Measurements from ENCODE around the gene AURKAIP1. TPM values are rescaled to one million over a fixed set of nuclear protein-coding genes. Genes with fewer than 3 reads are reported as not detected.
A peak's percentile ranks its signal among the peaks of the same experiment; 100 is the strongest.
"Not testable (repeated sequence)": the region's sequence is repeated elsewhere in the genome, so short reads cannot be mapped to it uniquely, and the experiment has no call there.

Gene AURKAIP1
- polyA plus RNA-seq, 3 donors, result 52.0 to 89.3 (median 86.3) TPM

DNA sequence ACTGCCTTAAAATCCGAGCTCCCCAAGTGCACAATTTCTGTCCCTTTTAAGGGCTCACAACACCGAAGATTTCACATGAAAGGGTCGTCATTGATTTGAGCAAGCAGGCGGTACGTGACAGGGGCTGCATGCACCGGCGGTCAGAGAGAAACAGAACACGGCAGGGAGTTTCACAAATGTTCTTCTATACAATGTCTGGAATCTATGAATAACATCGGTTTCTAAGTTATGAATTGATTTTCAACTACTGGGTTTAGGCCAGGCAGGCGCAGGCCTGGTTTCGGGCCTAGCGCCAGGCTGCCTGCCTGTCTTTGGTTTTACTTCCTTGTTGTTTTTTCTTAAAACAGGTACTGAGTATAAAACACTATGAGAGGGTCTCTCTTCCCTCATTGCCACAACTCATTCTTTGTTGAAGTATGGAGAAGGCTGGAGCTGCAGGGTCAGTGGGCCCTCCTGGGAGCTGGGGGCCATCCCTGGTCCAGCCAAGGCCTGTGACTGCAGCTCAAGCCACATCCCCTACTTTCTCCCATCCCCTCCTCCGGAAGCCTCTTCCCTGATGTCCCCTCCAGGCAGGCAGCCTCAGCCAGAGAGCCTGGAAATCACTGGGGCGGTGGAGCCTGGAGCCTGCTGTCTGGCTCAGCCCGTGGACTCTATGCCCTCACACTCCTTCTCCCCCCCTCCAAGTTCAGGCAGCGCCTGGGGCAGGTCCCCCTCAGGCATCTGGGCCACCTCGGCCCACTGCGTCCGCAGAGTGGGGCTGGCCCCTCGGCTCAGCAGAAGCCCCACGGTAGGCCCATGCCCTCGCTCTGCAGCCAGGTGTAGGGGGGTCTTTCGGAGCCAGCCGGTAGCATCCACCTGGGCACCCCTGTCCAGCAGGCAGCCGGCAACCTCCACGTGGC is 43.7 kb upstream of the AURKAIP1 start:
- DNase-seq (ENCODE audit: extremely low read depth in 1 of 11, low read depth in 9 of 11, low spot score in 4 of 11), result no peak

DNA sequence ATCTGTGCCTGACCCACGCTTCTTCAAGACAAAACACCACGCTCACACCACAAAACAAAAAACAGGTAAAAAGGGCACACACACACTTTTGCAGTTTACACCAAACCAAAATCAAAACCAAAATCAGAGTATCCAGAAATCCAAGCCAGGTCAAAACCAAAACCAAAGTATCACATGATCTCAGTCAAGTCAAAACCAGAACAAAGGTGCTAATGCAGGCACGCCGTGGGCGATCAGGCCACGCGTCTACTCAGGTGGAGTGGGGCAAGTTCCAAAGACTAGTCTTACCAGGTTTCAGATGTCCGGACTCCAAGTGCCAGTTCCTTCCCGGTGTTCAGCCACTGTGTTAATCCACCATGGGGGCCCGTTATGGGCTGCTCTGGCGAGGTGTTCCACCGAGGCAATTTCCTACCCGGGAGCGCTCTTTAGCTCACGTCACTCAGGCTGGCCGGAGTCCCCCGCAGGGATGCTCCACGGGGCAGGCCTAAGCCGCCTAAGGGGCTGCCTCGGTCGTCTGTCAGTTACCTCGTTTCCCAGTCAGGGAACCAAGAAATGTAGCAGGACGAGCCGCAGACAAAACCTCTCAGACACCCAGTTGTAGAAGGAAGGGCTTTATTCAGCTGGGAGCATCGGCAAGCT is 42.9 kb upstream of the AURKAIP1 start:
- DNase-seq (ENCODE audit: extremely low read depth in 1 of 11, low read depth in 9 of 11, low spot score in 4 of 11), result not testable (repeated sequence)

DNA sequence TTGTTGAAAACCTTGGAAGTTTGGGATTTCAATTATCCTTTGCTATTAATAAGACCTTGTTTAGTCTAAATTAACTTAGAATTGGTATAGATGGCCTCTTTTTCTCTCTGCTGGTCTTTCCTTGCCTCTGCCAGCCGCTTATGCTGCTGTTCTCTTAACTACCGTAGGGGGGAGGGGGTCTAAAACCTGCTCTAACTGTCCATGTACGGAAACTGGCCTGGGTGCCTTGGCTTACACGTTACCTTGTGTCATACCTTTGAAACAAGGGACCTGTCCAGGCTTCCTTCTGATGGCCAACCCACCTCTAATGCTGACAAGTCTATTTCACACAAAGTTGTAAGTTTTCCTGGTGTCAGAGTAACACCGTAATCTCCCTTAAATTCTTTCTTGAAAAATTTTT is 42.4 kb upstream of the AURKAIP1 start:
- not testable (repeated sequence) for DNase-seq (ENCODE audit: extremely low read depth in 1 of 11, low read depth in 9 of 11, low spot score in 4 of 11)

DNA sequence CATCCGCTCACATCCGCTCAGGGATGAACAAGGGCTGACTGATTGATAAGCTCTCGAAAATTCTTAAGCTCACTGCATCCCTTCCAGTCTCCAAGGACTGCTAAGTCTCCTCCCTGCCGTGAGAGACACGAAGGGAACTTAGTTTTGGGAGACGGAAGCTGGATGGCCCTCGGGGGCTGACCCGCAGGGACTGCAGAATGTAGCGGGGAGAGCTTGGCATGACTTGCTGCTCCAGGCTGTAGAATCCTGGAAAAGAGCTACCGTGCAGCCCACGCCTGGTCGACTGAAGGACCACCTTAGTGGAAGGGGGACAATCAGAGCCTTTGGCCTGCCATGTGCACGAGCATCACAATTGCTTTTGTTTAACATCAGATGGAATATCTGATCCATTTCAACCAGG is 40.7 kb upstream of the AURKAIP1 start:
- no peak for DNase-seq (ENCODE audit: extremely low read depth in 1 of 11, low read depth in 9 of 11, low spot score in 4 of 11)

DNA sequence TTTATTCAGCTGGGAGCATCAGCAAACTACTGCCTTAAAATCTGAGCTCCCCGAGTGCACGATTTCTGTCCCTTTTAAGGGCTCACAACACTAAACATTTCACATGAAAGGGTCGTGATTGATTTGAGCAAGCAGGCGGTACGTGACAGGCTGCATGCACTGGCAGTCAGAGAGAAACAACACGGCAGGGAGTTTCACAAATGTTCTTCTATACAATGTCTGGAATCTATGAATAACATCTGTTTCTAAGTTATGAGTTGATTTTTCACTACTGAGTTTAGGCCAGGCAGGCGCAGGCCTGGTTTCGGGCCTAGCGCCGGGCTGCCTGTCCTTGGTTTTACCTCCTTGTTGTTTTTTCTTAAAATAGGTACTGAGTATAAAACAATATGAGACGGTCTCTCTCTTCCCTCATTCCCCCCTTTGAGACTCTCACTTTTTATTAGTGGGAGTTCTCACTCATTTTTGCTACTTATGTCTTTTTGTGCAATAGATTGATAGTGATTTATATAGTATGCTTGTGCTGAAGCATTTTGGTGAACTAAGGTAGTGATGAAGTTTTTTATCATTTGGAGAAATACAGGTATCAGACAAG is 37.4 kb upstream of the AURKAIP1 start:
- DNase-seq (ENCODE audit: extremely low read depth in 1 of 11, low read depth in 9 of 11, low spot score in 4 of 11), result not testable (repeated sequence)

DNA sequence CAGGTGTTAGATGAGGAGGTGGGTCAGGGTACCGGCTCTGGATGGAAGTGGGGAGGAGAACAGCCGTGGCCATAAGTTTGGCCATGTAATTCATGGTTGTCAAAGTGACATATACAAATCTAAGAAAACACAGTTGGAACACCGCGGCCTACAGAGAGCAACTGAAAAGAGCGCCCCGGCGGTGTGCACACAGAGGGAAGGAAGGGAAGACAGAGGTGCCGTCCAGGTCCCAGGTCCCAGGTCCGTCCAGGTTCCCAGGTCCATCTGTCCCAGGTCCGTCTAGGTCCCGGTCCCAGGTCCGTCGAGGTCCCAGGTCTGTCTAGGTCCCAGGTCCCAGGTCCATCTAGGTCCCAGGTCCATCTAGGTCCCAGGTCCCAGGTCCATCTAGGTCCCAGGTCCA is 36.6 kb upstream of the AURKAIP1 start:
- no peak for DNase-seq (ENCODE audit: extremely low read depth in 1 of 11, low read depth in 9 of 11, low spot score in 4 of 11)

DNA sequence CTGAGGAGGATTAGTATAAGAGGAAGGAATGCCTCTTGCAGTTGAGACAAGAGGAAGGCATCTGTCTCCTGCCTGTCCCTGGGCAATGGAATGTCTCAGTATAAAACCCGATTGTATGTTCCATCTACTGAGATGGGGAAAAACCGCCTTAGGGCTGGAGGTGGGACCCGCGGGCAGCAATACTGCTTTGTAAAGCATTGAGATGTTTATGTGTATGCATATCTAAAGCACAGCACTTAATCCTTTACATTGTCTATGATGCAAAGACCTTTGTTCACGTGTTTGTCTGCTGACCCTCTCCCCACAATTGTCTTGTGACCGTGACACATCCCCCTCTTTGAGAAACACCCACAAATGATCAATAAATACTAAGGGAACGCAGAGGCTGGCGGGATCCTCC is 35.2 kb upstream of the AURKAIP1 start:
- DNase-seq (ENCODE audit: extremely low read depth in 1 of 11, low read depth in 9 of 11, low spot score in 4 of 11), result not testable (repeated sequence)

DNA sequence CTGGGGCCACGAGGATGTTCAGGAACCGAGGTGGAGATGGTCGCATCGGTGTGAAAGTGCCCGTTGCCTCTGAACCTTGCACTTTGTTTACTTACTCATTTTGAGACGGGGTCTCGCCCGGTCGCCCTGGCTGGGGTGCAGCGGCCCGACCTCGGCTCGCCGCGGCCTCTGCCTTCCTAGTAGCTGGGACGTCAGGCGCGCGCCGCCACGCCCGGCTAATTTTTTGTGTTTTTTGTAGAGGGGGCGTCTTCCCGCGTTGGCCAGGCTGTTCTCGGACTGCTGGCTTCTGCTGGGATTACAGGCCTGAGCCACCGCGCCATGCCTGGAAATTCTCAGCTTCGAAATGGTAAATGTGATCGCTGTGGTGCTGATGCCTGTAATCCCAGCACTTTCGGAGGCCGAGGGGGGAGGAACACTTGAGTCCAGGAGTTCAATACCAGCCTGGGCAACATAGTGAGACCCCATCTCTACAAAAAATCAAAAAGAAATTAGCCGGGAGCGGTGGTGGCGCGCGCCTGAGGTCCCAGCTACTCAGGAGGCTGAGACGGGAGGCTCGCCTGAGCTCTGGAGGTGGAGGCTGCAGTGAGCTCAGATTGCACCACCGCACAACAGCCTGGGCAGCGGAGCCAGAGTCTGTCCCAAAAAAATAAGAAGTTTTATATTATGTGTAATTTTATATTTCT is 32.8 kb upstream of the AURKAIP1 start:
- no peak for DNase-seq (ENCODE audit: extremely low read depth in 1 of 11, low read depth in 9 of 11, low spot score in 4 of 11)

DNA sequence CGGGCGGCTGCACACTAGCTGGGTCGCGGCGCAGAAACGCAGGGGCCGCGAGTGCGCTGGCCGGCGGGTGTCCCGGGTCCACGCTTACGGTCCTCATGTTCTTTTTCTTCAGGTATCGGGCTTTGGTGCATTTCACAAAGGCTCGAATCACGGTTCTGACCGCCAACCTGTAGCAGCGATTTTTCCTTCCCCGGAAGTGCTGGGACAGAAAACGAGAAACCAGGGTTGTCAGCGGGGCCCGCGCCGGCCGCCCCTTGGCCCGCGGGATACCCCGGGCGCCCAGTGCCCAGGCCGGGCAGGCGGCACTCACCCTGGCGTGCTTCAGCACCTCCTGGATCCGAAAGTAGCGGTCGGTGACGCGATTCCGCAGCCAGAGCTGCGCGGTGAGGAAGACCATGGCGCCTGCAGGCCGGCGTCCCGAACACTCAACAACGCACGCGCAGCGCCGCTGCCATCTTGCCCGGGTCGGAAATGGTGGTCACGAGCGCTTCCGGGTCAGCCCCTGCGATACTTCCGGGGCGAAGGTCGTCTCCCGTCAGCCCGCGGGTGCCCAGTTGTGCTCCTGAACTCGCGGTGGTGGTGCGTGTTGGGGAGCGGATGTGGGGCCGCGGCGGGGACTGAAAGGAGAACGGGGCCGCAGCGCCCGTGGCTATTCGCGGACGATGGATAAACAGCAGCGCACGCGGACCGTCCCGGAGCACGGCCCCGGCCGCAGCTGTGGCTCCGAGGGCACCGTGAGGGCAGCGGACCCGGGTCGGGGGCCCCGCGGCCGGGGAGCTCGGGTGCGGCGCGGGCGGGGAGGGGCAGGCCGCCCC is 32.0 kb upstream of the AURKAIP1 start, which contains the start of gene MRPL20:
MRPL20 (minus strand) TSS at position 473 of the 815 bp plus-strand sequence; CDS start at position 397, 76 bp downstream.
- peak; percentile 72 to 93 (median 90) for DNase-seq (ENCODE audit: extremely low read depth in 1 of 11, low read depth in 9 of 11, low spot score in 4 of 11)

DNA sequence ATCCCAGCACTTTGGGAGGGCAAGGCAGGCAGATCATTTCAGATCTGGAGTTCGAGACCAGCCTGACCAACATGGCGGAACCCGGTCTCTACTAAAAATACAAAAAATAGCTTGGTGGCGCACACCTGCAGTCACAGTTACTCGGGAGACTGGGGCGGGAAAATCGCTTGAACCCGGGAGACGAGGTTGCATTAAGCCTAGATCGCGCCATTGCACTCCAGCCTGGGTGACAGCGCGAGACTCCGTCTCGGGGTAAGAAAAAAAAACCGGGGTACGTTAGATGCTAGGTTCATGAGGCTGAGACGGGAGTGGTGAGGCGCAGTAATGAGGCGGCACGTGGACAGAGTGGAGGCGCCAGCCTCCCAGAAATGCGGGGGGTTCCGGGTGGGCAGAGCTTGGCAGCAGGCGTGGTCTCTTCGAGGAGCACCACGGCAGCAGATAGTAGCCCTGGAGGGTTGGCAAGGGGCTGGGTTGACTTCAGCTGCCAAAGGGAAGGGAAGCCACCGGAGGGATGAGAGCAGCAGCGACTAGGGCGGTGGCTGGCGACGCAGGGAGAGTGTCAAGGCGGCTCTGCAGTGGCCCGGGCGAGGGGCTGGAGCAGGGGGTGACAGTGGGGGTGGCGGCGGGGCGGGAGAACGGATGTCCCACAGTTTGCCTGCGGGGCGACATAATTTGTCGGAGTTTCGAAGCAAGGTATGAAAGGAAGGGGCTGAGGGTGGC is 31.3 kb upstream of the AURKAIP1 start:
- no peak for DNase-seq (ENCODE audit: extremely low read depth in 1 of 11, low read depth in 9 of 11, low spot score in 4 of 11)

DNA sequence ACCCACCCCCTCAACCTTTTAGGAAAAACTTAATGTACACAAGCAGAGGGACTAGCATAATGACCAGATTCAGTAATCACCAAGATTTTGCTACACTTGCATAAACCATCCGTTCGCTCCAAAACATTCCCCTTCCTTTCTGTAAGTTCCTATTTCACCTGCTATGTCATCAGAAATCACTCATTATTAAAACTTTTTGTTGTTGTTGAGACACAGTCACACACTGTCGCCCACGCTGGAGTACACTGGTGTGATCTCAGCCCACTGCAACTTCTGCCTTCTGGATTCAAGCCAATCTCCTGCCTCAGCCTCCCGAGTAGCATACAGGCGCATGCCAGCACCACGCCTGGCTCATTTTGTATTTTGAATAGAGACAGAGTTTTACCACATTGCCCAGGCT is 28.6 kb upstream of the AURKAIP1 start:
- DNase-seq (ENCODE audit: extremely low read depth in 1 of 11, low read depth in 9 of 11, low spot score in 4 of 11), result no peak

DNA sequence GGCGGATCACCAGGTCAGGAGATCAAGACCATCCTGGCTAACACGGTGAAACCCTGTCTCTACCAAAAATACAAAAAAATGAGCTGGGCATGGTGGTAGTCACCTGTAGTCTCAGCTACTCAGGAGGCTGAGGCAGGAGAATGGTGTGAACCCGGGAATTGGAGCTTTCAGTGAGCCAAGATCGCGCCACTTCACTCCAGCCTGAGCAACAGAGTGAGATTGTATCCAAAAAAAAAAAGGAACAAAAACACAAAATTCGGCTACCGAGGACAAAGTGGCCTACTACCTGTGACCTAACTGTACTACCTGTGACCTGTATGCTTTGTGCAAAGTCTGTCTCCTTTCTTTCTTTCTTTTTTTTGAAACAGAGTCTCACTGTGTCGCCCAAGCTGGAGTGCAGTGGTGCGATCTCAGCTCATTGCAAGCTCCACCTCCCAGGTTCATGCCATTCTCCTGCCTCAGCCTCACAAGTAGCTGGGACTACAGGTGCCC is 27.9 kb upstream of the AURKAIP1 start:
- not testable (repeated sequence) for DNase-seq (ENCODE audit: extremely low read depth in 1 of 11, low read depth in 9 of 11, low spot score in 4 of 11)

DNA sequence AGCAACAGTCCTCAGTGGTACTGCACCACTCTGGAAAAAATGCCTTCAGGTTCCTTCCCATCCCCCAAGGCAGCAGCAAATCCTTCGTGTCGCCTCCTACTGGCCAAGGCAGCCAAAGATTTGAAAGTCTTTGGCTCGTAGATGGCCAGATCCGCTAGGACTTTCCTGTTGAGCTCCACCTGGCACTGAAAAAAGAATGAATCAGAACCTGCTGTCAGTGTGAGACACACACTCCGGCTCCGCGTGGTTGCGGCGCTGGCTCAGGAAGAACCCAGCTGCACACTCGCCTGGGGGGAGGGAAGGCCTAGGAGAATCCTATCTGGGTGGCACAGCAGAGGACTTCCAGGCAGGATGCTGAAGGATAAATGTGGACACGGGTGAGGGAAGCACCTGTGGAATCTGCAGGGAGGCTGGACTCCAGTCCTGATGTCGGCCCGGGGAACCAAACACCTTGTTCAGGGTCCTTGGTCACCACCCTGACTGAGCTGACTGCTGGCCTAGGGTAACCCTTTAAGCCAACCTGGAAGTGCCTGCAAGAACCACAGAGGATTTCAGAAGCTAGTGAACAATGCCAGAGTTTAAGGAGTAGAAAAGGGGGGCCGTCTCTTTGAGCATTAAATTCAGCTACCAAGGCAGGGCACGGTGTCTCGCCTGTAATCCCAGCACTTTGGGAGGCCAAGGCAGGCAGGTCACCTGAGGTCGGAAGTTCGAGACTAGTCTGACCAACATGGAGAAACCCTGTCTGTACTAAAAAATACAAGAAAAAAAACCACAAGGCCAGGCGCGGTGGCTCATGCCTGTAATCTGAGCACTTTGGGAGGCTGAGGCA is 27.3 kb upstream of the AURKAIP1 start:
- DNase-seq (ENCODE audit: extremely low read depth in 1 of 11, low read depth in 9 of 11, low spot score in 4 of 11), result no peak

DNA sequence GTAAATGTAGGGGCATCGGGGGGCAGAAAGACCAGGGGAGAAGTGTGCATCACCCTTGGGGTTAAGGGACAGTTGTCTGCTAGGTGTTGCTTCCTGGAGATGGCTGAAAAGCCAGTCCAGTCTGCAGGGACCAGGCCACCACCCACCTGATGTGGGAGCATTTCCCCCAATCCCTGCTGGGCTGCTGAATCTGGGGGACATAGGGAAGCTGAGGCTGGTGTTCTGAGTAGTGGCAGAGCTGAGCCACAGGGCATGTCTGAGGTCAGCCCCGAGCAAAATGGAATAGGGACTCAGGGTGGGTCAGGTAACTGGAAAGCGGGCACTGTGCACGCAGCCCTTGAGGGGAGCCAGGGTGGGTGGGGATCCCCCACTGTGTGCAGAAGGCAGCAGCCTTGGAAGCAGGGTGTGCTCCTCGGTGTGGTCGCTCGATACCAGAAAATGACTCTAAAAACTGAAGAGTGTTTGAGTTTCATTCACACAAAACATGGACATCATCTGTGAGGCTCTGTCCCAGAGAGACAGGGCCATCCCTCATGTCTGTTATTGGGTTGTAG is 26.5 kb upstream of the AURKAIP1 start:
- no peak for DNase-seq (ENCODE audit: extremely low read depth in 1 of 11, low read depth in 9 of 11, low spot score in 4 of 11)

DNA sequence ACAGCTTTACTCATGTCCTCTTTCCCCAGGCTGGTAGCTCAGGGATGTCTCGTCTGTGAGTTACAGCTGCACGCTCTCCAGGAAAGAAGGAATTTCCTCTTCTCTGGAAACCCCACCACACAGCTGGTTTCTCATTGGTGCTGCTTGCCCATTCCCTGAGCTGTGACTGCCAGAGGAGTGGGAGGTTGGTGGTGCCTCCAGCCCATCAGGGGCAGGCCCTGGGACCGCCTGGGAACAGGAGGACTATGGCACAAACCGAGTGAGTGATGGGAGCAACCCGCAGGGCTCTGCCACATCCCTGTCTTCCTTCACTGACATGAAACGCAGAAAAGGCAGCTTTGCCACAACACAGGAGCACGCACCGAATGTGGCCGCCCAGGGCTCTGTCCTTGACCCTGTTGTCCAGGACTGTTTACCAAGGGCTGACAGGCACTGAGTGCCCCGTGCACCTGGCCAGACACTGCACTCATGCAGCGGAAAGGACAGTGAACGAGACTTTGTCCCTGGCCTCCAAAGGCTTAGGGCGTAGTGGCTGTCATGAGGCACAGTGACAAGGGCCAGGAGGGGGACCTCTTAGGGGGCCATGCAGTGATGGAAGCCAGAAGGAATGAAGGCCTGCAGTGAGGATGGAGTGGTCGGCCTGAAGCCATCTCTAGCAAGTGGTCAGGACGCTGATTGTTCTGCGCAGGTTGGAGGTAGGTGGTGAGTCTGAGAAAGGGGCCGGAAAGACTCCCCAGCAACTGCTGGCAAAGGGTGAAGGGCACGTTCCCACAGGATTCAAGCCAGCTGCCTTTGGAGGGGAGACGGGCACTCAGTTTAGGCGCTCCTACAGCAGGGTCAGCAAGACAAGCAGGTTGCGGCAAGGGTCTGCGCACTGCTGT is 25.8 kb upstream of the AURKAIP1 start:
- no peak for DNase-seq (ENCODE audit: extremely low read depth in 1 of 11, low read depth in 9 of 11, low spot score in 4 of 11)

Measured in renal cortex interstitium (tissue), 11 donors.